SH-SY5Y (cell line): Measurements from ENCODE around the gene IRF7.

Source experiments
- GATA2 ChIP-seq: IDR thresholded peaks from 2 replicates; pipeline ENCODE4 v1.6.1; 2011; ENCODE audit warnings: mild to moderate bottlenecking, low read depth, low read length
- GATA3 ChIP-seq: IDR thresholded peaks from 2 replicates; pipeline ENCODE4 v1.6.1; 2011; ENCODE audit warnings: low read depth, mild to moderate bottlenecking, low read length, moderate library complexity

GRCh38 chr11:579830-580601 is 35.7 kb downstream of the IRF7 start:
- TF ChIP-seq GATA2, result no peak
- TF ChIP-seq GATA3, result no peak
